CD4-positive, alpha-beta T cell treated with Interleukin-17A for 4 hours (primary cell): ENCODE measurements around the gene LRRC45.

ENCODE experiments used
- DNase-seq: peaks from one replicate; pipeline ENCODE4 v3.0.0-alpha.2; 2020; ENCODE audit warnings: mixed read lengths

Gene LRRC45

DNA sequence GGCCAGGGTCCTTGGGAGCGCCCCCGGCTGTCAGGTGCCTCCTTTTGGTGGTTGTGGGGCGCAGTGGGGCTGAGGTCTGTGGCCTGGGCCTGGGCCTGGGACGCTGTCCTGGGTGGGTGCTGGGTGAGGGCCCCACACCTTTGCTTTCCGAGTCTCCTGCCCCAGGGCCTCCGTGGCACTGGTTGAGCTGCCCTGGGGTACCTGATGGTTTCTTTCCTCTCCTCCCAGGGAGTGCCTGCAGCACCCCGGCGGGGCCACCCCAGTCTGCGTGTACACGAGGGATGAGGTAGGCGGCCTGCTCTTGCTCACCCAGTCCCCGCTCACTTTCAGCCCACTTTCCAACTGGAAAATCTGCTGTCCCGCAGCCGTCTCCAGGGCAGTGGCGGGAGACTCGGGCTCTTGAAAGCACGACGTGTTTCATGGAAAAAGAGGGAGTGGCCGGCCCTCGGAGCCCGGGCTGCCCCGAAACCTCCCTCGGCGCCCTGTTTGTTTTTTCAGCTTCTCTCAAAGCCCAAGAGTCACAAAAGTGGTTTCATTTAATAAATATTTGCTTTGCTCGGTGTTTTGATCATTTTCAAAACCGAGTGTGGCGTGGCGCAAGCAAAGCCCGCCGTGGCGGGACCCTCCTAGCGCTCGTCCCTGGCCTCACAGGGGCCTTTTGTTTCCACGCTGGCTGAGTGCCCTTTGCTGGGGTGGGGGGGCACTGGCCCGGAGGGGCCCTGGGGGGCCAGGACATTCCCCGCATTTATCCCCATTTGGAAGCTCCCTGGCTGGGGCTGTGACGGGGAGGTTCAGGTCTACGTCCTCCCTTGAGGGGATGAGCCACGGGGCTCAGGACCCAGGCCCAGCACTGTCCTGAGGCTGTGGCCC lies 28.3 kb upstream of the LRRC45 start:
- DNase-seq: no peak

DNA sequence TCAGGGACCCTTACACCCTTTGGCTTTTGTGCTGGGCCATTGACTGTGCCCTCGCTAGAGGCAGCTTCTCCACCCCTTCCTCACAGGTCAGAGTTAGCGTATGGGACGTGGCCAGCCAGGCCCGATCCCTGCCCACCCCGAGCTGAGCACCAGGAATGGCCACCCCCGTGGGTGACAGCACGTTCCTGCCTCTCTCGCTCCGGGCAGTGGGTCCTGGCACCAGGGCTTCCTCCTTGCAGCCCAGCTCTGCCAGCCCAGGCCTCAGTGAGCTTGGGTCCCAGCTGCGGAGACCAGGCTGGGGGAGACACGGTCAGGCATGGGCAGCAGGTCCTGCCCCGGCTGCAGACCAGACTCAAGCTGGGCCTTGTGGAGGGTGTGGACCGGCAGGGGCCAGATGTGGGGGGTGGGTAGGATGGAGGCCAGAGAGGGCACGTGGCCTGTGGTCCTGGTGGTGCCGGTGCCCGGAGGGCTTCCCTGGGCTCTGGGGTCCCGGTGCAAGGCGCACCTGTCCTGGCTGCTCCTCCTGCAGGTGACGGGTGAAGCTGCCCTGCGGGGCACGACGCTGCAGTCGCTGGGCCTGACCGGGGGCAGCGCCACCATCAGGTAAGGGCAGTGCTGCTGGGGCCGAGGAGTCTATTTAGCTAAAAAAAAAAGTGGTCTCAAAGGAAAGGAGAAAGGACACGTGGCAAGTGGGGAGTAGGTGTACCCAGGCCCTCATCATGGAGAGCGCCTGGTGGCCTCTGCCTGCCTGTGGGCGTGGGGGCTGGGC lies 27.5 kb upstream of the LRRC45 start:
- DNase-seq: no peak

DNA sequence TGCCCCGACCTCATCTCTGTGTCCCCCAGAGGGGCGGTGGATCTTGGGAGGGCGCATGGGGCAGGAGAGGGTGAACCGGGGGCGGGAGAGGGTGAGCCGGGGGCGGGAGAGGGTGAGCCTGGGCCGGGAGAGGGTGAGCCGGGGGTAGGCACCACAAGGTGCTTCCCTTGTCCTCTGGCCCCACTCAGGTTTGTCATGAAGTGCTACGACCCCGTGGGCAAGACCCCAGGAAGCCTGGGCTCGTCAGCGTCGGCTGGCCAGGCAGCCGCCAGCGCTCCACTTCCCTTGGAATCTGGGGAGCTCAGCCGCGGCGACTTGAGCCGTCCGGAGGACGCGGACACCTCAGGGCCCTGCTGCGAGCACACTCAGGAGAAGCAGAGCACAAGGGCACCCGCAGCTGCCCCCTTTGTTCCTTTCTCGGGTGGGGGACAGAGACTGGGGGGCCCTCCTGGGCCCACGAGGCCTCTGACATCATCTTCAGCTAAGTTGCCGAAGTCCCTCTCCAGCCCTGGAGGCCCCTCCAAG lies 26.8 kb upstream of the LRRC45 start:
- no peak for DNase-seq

DNA sequence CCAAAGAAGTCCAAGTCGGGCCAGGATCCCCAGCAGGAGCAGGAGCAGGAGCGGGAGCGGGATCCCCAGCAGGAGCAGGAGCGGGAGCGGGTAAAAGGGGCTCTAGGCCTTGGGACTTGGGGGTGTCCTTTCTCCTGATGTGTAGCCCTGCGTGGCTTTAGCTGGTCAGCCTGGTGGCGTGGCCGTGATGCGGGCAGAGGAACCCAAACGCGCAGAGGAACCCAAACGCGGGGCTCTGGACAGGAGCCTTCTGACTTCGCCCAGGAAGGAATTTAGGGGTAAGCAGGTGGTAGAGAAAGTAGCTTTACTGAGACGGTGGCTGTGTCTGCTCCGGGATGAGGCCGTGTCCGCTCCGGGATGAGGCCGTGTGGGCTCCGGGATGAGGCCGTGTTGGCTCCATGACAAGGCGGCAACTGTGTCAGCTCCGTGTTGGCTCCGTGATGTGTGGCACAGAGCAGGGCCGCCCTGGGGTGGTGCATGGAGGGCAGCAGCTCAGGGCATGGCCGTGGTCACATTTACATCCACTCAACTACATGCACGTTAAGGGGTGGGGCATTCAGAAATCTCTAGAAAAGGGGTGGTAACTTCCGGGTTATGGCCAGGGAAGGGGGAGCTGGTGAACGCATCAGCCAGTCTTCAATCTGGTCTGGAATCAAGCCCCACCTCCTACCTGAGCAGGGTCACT lies 26.2 kb upstream of the LRRC45 start:
- no peak for DNase-seq

DNA sequence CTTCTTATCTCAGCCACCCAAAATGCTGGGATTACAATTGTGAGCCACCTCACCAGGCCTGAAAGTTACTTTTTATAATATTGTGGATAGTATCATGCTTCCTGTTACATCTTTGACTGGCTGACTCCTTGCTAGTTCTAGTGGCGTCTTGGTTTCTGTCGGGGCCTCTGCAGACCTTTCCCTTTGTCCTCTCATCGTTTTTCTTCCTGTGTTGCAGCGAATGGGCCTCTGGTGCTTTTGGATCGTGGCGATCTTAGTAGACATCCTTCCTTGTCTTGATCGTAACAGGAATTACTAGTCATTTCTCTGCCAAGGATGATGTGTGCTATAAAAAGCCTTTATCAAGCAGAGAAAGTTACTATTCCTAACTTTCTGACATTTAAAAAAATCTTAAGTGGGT lies 24.9 kb upstream of the LRRC45 start:
- DNase-seq: no peak

DNA sequence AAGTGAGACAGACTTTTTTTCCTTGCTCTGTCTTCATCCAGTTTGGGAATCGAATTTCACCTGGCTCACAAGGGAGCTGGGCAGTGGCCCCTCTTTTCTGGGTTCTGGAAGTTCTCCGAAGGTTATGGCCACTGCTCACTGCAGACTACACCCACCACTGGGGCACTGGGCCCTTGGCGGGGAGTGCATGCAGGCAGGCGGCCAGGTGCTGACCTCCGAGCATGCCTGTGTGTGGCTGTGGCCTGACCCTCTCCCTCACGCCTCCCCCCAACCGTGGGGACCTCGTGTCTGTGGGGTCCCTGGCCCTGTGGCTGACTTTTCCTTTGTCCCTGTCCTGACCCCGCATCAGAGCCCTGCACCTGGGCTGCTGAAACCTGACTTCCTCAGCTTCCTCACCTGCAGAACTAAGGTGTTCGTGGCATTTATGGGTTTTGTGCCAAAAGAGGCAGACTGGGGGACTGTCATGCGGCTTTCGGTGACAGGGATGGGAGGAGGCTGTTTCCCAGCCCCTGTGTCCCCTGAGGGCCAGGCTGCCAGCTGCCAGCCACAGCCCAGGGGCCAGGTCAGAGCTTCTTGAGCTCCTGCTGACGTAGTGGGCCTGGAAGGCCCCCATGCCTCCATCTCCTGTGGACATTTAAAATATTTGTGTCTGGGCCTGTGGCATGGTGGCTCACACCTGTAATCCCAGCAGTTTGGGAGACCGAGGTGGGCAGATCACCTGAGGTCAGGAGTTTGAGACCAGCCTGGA lies 24.2 kb upstream of the LRRC45 start:
- DNase-seq: no peak

DNA sequence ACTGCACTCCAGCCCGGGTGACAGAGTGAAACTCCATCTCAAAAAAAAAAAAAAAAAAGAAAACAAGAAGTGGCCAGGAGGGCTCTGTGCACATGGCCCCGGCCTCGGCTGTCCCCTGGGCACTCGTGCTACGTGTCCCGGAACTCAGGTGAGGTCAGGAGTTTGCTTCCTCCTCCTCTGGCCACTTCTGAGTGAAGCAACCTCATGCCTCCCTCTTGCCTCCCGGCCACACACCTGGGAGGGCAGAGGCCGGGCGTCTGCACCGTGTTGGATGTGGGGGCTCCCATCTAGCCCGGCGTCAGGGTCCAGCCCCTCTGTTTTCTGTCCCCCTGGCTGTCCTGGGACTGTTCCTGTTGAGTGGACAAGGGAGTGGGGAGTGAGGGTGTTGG lies 23.5 kb upstream of the LRRC45 start:
- no peak for DNase-seq

DNA sequence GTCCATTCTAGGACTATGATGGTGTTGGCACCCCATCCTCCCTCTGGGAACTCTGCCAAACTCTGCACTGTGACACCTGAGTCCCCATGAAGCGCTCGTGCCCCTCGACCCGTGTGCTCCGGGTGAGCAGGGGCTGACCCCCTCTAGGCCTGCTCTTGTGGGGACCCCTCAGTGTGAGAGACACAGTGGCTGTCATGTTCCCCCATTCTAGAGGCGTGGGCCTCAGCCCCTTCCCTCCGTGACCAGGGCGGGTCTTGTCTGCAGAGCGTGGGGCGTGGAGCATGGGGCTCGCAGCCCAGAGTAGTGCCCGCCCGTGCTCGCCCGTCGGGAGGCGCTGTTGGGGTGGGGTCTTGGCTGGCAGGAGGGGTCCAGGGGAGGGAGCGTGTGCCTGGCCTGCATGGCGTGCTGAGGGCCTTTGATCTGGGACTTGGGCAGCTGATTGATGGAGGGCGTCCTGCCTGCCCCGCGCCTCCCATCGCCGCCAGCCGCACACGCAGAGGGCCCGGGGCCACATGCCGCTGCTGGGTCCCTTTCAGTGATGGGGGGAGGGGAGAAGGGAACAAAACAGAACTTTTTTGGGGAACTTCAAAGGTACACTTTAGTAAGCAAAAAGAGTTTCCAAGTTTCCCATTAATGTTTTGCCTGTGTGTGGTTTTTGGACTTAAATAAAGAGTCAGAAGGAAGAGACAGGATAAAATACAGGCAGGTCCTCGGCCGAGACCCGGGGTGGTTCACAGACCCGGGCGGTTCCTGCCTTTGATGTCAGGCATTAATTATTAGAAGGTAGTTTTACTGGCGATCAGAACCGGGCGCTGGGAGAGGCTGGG lies 22.9 kb upstream of the LRRC45 start:
- DNase-seq: no peak

DNA sequence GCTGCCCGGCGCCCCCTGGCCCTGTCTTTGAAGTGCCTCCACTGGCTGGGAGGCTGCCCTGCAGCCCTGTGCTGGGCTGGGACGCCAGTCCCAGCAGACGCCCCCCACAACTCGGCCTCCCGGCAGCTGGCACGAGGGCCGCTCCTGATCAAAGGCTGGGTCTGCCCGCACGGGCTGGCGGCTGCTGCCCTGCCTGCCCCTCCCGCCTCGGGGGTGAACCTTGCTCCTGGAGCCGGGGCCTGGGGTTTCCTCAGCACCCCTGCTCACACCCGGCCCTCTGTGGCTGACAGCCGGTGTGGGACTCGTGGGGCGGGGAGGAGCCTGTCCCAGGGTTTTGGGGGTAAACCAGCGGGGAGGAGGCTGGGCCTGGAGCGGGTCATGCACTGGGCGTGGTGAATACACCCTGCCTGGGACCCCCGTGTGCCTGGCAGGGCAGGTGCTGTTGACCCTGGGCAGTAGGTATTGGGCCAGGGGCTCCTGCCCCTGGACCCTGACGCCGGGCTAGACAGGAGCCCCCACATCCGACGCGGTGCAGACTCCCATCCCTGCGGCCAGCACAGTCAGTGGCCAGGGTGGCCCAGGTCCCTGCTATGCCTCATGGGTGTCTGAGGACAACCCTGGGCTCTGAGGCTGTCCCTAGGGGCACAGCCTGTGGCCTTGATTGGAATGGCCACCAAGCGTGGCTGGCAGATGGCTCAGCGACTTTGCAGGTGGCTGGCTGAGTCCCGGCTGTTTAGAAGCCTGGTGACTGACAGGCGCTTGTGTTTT lies 22.1 kb upstream of the LRRC45 start:
- DNase-seq: no peak

DNA sequence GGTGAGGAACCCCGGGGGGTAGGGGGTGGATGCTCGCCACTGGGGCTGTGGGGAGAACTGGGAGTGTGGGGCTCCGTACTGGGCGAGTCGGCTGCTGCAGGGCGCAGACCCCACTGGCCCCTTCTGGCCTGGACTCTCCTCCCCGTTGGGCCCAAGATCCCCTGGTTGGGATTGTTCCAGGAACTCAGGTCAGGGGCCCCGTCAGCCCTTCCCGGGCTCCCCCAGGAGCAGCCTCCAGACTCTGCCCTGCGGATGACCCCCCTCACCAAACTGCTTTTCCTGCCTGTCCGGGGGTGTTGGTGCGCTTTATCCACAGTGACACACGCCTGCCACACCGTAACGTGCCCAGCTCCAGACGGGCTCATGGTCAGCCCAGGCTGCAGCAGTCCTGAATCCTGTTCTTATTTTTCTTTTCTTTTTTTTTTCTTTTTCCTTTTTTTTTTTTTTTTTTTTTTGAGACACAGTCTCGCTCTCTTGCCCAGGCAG lies 21.5 kb upstream of the LRRC45 start:
- no peak for DNase-seq

DNA sequence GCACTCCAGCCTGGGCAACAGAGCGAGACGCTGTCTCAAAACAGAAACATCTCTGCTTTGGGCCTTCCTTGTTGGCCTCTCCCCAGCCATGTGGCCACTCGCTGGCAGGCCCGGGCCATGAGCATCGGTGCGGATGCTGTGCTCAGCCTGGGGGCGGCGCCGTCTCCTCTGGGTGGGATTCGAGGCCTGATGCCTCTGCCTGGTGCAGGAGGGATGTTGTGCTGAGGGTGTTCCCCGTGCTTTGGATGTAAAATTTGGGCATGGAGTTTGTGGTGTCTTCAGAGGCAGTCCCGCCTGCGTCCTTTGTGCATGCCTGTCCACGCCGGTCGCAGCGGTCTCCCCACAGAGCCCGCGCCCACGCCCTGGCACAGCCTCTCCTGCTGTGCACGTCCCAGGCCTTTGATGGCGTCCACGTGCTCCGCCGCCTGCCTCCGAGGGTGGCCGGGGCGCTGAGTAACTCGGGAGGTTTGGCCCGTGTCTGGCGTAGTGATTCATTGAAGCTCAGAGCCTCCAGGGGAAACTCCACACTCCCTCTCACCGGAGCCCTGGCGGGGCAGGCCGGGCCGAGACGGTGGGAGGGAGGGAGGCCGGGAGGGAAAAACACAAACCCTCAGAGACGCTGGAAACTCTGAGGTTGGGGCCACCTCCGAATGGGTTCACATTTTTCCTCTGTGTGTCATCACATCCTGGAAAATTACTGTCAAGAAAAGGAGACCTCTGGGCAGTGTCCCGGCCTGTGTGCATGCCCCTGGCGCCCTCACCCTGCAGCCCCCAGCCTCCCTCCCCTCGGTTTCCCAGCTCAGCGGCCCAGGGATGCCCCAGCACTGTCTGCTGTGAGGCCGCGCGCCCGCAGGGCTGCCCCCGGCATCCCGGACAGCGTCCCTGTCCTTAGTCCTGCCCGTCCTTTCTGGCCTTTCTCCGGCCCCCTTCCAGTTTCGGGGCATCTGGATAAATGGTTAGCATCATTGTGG lies 19.4 kb upstream of the LRRC45 start:
- DNase-seq: no peak

DNA sequence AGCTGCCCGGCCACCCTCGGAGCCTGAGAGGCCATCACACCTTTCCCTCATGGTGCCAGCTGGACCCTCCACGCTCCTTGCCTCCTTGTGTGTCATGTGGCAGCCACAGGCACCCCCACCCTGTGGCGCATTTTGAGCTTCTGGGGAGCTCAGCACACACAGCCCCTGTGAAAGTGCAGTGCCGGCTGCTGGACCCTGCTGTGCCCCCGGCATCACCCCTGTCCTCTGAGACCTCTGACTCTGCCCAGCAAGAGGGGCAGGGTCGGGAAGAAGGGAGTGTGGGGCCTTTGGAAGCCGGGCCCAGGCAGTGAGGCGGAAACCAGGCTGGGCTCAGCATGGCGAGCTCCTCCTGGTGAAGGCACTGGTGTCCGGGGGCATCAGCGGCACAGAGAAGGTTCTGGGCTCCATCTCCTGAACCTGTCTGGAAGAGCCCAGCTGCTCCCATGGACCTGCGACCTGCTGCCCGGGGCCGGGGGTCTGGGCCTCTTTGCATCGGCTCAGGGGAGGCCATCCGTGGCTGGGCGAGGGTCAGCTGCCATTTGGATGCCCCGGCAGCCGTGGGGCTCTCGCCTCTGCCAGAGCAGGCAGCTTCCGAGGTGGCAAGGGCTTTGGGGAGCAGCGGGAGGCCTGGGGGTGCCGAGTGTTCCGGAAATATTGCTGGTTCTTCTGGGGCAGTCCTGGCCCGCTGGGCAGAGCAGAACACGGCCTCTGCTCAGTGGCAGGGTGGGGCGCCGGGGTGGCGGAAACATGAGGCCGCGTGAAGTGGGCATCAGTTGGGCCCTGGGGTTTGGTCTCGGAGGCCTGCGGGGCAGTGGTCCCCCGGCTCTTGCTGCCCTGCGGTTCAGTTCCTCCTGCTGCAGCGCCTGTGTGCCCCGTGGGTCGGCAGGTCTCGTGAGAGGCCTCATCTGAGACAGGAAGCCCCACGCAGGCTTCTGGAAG lies 18.3 kb upstream of the LRRC45 start:
- DNase-seq: no peak

DNA sequence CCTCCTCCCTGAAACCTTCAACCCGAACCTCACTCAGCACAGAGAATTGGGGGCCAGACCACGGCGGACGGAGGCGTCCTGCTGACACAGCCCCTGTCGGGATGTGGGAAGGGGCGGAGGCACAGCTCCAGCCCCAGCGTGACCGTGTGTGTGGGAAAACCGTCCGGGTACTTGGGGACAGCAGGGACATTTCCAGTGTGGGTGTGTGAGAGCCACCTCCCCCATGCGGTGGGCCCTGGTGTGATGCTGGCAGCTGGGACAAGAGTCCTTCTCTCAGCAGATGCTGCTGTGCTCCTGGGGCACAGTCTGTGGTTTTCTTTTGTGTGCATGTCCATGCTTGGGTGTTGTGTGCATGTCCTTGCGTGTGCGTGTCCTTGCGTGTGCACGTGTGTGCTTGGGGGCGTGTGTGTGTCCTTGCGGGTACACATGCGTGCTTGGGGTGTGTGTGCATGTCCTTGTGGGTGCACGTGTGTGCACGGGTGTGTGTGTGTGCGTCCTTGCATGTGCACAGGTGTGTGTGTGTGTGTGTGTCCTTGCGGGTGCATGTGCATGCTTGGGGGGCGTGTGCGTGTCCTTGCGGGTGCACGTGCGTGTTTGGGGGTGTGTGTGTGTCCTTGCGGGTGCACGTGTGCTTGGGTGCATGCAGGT lies 17.3 kb upstream of the LRRC45 start:
- no peak for DNase-seq

DNA sequence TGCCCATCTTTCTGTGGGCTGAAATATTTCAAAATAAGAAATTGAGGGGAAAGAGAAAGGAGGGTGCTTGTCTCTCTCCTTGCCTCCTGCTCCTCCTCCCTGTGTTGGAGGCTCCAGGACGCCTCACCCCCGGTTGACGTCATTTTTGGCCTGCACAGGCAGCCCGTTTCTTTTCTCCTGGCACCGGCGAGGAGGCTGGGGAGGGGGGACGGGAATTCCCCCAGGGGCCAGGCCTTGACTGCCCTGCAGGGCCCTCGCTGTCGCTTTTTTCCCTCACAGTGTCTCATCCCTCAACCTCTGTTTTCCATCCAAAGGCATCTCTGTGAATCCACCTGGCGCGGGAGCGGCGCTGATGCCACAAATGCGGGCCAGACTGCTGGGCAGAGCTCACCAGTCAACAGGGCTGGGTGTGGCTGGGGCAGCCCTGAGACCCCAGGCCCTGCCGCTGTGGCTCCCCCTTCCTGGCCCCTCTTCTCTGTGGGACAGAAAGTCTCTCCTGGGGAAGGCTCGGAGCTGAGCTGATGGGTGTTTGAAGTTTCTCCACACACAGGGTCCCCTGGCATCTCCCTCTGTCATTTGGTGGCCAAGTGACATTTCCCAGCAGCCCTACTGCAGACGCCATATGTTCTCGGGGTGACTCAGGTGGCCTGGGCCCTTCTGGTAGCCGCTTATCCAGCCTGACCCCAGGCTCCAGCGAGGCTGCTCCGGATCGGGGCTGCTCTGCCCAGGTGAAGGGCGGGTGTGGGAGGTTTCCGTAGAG lies 16.5 kb upstream of the LRRC45 start:
- no peak for DNase-seq

DNA sequence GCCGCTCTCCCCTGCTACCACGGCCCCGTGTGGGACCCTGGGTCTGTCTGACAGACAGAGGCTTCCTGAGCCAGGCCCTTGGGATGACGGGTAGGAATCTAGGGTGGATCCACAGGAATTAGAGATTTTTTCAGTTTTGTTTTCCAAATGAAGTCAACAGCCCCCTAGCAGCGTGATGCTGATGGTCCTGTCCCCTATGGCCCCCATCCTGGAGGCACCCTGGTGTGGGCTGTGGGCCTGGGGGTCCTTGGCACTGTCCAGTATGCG lies 15.9 kb upstream of the LRRC45 start:
- no peak for DNase-seq

DNA sequence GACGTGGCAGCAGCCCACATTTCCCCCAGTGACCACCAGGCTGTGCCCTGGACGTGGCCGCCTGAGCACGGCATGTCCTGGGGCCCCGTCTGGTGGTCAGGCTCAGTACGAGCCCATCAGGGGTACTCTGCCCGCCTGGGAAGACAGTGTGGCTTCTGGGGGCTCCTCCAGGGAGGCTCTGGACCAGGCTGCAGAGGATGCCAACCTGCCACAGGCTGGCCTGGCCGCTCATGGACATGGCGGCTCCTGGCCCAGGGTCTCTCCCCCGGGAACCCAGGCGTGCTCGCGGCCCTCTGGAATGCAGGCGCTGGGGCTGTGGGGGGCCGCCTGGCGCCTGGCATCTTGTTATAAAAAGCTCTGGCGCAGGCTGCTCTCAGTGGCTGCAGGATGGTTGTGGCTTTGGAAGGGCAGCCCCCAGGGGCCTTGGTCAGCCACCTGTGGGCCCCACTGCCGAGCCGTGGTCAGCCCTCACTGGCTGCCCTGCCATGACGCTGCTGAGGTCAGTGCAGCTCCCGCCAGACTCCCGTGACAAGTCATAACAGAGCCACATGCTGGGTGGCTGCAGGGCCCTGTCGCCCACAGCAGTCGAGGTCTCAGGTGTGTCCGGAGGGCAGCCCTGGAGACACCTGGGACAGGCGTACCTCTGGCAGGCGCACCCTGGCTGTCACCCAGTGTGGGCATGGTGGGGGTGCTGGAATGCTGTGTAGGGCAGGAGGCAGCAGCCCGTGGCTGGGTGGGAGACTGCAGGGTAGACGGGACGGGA lies 15.4 kb upstream of the LRRC45 start:
- no peak for DNase-seq
